ENCODE results near the gene CST7. TPM values are rescaled to one million over a fixed set of nuclear protein-coding genes. Genes with fewer than 3 reads are reported as not detected.

The CST7 gene, protein sequence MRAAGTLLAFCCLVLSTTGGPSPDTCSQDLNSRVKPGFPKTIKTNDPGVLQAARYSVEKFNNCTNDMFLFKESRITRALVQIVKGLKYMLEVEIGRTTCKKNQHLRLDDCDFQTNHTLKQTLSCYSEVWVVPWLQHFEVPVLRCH
- total RNA-seq (not detected in 2 replicates), polyA plus RNA-seq (not detected in 2 replicates), polyA minus RNA-seq (not detected in 2 replicates), Bru-seq, nascent RNA (not detected), BruChase-seq, experiment 1, labeled RNA remaining after a 6-hour chase (not detected), BruChase-seq, experiment 2, labeled RNA remaining after a 2-hour chase (not detected)
- polyA plus RNA-seq (2011; cell fraction: cytosol; rRNA removed): not detected in 2 replicates
- not detected in 2 replicates for polyA plus RNA-seq (2011; cell fraction: nucleus; rRNA removed)
- not detected in 2 replicates for polyA plus RNA-seq (2012)
- not detected for polyA minus RNA-seq (2011; cell fraction: cytosol; rRNA and poly(A)+ RNA removed)
- polyA minus RNA-seq (2011; cell fraction: nucleus; rRNA and poly(A)+ RNA removed): not detected in 2 replicates
- long read RNA-seq: 0 reads

DNA sequence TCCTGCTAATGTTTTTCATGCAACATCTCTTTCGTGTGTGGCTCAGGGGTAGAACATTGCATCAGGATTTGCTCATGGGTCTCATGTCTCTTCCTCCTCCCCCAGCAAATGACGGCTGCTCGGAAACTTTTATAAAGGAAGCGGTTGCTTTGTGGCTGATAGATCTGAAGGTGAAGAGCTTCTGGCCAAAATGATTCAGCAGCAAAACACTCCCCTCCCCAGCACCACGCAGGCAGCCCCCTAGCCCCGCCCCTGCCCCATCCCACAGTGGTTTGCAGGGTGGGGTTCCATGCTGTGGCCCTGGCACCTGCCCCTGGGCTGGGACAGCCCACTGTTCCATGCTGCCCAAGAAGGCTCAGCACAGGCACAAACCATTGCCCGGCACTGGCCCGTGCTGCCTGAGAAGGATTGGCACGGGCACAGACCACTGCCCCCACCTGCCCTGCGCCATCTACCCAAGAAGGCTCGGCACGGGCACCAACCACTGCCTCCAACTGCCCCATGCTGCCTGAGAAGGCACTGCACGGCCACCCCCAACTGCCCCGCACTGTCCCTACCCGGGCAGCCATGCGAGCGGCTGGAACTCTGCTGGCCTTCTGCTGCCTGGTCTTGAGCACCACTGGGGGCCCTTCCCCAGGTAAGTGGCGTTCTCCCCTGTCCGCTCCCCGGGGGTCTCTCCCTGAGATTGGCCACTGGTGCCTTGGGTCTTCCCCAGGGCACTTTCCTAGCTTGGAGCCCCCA, at the start of gene CST7:
CST7 (plus strand) TSS at position 331 of the 741 bp plus-strand sequence; CDS start at position 568, 237 bp downstream.
- Histone ChIP-seq H3K4me3 (replicated peaks in 1 of 3; ENCODE audit: insufficient read depth in 1 of 3, low read depth in 1 of 3, low read length in 3 of 3) (no peak within 1 kb of the TSS), H3K9me1 (replicated peaks; ENCODE audit: control insufficient read depth, extremely low read depth, insufficient read depth, low read length) (no peaks in the 10 kb centered on the region), H2AFZ (ENCODE audit: low read depth, low read length) (no peak within 1 kb of the TSS), H3K4me1 (ENCODE audit: control insufficient read depth, extremely low read depth, insufficient read depth, low read length) (no peaks in the 10 kb centered on the region), H3K27me3 (ENCODE audit: control insufficient read depth in 2 of 2, insufficient read depth in 2 of 2, low read length in 2 of 2) (no peaks in the 10 kb centered on the region), H3K27ac (ENCODE audit: insufficient read depth, low read depth, low read length) (no peak within 1 kb of the TSS), H3K9me3 (replicated peaks; ENCODE audit: control insufficient read depth, insufficient read depth, low read length) (no peaks in the 10 kb centered on the region), H3K9ac (replicated peaks; ENCODE audit: extremely low read depth, insufficient read depth, low read length) (no peak within 1 kb of the TSS), H3K4me2 (ENCODE audit: insufficient read depth, low read length) (no peak within 1 kb of the TSS), H3K79me2 (ENCODE audit: control insufficient read depth, insufficient read depth, low read length) (no peaks in the 10 kb centered on the region), H3K36me3 (ENCODE audit: control insufficient read depth in 2 of 2, extremely low read depth in 1 of 2, insufficient read depth in 2 of 2, low read length in 2 of 2) (no peaks in the 10 kb centered on the region), H4K20me1 (replicated peaks; ENCODE audit: control insufficient read depth, extremely low read depth, insufficient read depth, low read length) (no peaks in the 10 kb centered on the region)
- ChIA-PET POLR2A (no interaction called here), CTCF (interaction anchor here (0.8 to 1.0 kb wide), 2 partner anchors 18 to 19 kb away, joined by 3 read pairs; no protein-coding TSS in a partner anchor)
- dilution Hi-C loops (cut with MboI; ENCODE audit: extremely low pct_ligation_motif_present, low sequenced_read_pairs): no loop called here
- intact Hi-C loops (cut with micrococcal nuclease): no loop called here
- FAIRE-seq (no peak), DNase-seq (ENCODE audit: low read depth, low spot score) (no peak)
- BruUV-seq (replicated peaks): no TSS peak
- no peak for TF ChIP-seq JUN (IDR thresholded peaks at IDR 0.05; ENCODE audit: borderline replicate concordance, insufficient read depth, insufficient read length, low read depth)
- TF ChIP-seq, protein P1, sequence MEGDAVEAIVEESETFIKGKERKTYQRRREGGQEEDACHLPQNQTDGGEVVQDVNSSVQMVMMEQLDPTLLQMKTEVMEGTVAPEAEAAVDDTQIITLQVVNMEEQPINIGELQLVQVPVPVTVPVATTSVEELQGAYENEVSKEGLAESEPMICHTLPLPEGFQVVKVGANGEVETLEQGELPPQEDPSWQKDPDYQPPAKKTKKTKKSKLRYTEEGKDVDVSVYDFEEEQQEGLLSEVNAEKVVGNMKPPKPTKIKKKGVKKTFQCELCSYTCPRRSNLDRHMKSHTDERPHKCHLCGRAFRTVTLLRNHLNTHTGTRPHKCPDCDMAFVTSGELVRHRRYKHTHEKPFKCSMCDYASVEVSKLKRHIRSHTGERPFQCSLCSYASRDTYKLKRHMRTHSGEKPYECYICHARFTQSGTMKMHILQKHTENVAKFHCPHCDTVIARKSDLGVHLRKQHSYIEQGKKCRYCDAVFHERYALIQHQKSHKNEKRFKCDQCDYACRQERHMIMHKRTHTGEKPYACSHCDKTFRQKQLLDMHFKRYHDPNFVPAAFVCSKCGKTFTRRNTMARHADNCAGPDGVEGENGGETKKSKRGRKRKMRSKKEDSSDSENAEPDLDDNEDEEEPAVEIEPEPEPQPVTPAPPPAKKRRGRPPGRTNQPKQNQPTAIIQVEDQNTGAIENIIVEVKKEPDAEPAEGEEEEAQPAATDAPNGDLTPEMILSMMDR (IDR thresholded peaks at IDR 0.05; ENCODE audit: extremely low read depth in 1 of 2, insufficient read depth in 1 of 2, low read depth in 1 of 2, low read length in 2 of 2): no peak
- no peak for TF ChIP-seq EZH2 (IDR thresholded peaks at IDR 0.05; ENCODE audit: borderline replicate concordance, low read depth, low read length, severe bottlenecking)
- no peak for TF ChIP-seq MYC (IDR thresholded peaks at IDR 0.05; ENCODE audit: low read depth, low read length)
- TF ChIP-seq POLR2AphosphoS5 (IDR thresholded peaks at IDR 0.05; ENCODE audit: insufficient read depth, low read depth, low read length): no peak

Data from endothelial cell of umbilical vein (primary cell).